Stimulated activated CD8-positive, alpha-beta memory T cell treated with anti-CD3 and anti-CD28 coated beads, Interleukin-4, amount 100 ng/mL, for 4 hours (primary cell): ENCODE measurements around the gene TSR1.

Experiments
- DNase-seq, 2 donors: peaks; one replicate each; pipeline ENCODE4 v3.0.0-alpha.2; 2020; ENCODE audit warnings: low read depth in 2 of 2, low spot score in 1 of 2

TSR1 gene

GRCh38 chr17:2369551-2370210, 33.4 kb upstream of the TSR1 start:
- DNase-seq = no peak

- no peak for DNase-seq
These were observed 32.8 kb upstream of the TSR1 start for GRCh38 chr17:2369039-2369438.

GRCh38 chr17:2368359-2368758, 32.1 kb upstream of the TSR1 start:
- DNase-seq = no peak

- DNase-seq = no peak
These were observed 30.7 kb upstream of the TSR1 start for GRCh38 chr17:2366747-2367494.

- no peak for DNase-seq
These were observed 28.9 kb upstream of the TSR1 start for GRCh38 chr17:2365132-2365531.

GRCh38 chr17:2364763-2365116, 28.5 kb upstream of the TSR1 start:
- DNase-seq = no peak

GRCh38 chr17:2363851-2364762, 27.9 kb upstream of the TSR1 start:
- DNase-seq = no peak

- no peak for DNase-seq
These were observed 27.1 kb upstream of the TSR1 start for GRCh38 chr17:2363318-2363717.

GRCh38 chr17:2362881-2363280, 26.6 kb upstream of the TSR1 start:
- no peak for DNase-seq

- DNase-seq = no peak
These were observed 26.2 kb upstream of the TSR1 start for GRCh38 chr17:2362416-2362815.

- no peak for DNase-seq
These were observed 25.8 kb upstream of the TSR1 start for GRCh38 chr17:2362016-2362415.

GRCh38 chr17:2361010-2361760, 24.9 kb upstream of the TSR1 start:
- no peak for DNase-seq

- DNase-seq = no peak
These were observed 21.7 kb upstream of the TSR1 start for GRCh38 chr17:2357931-2358434.

- DNase-seq = no peak
These were observed 21.0 kb upstream of the TSR1 start for GRCh38 chr17:2357237-2357636.

- no peak for DNase-seq
These were observed 18.1 kb upstream of the TSR1 start for GRCh38 chr17:2354311-2354710.

GRCh38 chr17:2351269-2351668, 15.0 kb upstream of the TSR1 start:
- DNase-seq = no peak

- no peak for DNase-seq
These were observed 11.8 kb upstream of the TSR1 start for GRCh38 chr17:2347805-2348685.

- no peak for DNase-seq
These were observed 10.2 kb upstream of the TSR1 start for GRCh38 chr17:2346475-2346874.

- DNase-seq = no peak
These were observed 8.3 kb upstream of the TSR1 start for GRCh38 chr17:2344528-2344927.

- no peak for DNase-seq
These were observed 7.2 kb upstream of the TSR1 start for GRCh38 chr17:2343421-2343820.
